ENCODE data around the gene KDM4C.
"Not testable (repeated sequence)": the region's sequence is repeated elsewhere in the genome, so short reads cannot be mapped to it uniquely, and the experiment has no call there.

The KDM4C gene

DNA sequence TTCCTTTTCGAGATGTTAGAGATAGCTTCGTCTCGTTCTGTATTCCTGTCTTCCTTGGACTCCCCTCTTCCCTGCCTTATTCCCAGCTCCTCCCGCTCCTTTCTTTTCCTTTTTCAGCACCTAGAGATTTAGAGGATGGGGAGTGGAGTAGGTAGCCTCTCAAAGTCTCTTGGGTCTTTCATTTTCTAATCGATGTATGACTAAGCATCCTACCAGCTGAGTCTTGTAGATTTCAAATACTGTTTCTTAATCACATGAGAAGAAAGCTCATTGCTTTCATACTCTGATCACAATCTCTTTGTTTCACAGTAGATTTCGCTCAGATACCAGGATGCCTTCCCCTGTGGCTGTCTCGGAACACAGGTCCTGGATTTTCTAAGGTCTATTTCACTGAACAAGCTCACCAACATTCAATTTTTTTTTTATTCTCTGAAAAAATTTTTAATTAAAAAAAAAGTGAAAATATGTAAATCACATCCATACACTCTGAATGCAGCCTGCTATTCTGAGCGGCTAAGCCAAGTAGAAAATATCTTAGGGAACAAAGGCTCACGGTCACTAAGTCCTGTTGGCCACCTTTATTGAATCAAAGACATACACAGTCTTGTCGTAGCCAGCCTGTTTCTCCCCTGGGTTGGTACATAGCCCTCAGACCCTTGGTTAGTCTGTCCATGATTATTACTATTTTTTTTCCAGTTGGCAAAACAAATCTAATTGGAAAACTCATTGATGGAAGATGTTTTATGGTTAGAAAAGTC lies 413.8 kb downstream of the KDM4C start:
- DNase-seq (ENCODE audit: low read depth in 3 of 3) = no peak

DNA sequence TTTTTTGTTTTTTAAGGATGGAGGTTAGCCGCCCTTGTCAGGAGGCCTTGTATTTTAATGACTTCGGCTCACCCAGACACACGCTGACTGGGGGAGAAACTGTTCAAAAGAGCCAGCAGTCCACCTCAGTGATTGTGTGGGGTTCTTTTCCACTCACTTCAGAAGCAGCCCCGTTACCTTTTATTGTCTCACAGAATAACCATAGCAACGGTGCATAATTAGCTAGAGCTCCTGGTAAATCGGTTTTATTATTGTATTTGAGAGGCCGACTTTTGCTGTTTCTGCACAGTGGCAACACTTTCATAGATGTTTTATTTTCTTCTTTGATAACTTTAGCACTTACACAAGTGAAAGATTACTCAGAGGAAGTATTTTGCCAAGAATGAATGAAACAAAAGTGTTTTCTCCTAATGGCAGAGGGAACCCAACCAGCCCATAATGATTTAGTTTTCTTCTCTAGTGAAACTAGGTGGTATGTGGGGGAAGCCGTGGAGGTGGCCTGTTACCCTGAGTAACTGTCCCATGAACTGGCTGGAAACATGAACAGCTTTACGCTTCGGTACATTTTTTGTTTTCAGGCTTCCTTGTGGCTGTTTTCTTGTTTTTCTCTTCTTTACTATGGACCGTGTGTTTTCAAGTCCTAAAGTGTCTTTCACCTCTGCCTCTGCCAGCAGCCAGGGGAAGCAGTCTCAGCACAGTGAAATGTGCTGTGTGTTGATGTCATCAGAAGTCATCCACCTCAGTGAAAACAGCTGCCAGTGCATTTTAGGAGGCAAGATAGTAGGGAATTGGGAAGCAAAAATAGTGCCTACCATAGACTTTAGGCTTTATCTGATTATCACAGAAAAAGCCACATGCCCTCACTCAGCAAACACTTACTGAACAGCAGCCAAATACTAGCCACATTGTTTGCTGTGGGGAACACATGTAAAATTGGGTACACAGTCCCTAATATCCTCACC lies 414.7 kb downstream of the KDM4C start:
- DNase-seq (ENCODE audit: low read depth in 3 of 3) = no peak

- DNase-seq (ENCODE audit: low read depth in 3 of 3) = no peak
Measured at GRCh38 chr9:7173139-7173538, 415.4 kb downstream of the KDM4C start.

- no peak for DNase-seq (ENCODE audit: low read depth in 3 of 3)
Measured at GRCh38 chr9:7174301-7174700, 416.5 kb downstream of the KDM4C start.

DNA sequence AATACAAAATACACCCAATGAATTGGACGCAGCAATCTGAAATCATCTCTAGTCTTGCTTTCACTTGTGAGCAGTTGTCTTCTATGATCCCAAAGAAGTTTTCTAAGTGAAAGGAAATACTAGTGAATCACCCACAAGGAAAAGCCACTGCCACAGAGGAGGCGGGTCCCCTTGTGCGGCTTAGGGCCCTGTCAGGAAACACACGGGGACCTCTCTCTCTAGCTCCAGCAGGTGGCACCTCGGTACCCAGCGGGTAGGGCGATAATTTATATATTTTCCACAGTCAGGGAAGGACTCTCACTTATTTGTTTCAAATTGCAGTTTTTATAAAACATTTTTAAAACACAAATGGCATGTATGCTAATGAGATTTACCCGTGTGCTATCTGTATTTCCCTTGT lies 417.1 kb downstream of the KDM4C start:
- DNase-seq (ENCODE audit: low read depth in 3 of 3) = no peak

DNA sequence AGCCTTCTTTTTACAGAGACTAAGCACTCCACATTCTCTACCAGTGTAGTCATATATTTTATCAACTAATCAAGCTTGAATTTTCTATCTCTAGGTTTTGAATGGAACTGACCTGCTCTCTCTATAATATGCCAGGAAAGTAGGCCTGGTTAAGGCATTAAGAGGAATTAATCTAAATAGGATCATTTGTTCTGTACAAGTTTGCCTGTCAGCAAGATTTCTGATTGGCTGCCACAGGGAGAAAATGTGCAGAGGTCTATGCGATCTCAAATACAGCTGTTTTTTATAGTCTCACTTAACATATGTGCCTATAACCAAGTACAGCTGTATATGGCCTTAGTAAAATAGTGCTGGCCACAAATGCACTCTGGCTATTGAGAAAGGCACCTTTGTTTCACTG lies 418.8 kb downstream of the KDM4C start:
- DNase-seq (ENCODE audit: low read depth in 3 of 3) = no peak

DNA sequence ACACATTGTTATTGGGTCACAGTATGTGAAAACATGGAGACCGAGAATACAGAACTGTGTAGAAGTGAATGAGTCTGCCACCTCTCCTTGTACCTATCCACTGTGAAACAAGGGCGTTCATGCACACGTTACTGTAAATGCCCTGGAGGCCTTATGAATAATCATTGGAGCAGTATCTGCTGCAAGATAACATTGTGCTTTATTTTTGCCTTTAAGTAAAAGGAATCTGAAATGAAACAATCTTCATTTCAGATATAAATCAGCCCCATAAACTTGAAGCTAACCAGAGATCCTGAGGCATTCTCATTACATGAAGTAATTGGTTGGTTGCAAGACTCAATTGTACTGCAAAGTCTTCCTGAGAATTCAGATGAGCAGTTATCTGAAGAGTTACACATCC lies 419.6 kb downstream of the KDM4C start:
- no peak for DNase-seq (ENCODE audit: low read depth in 3 of 3)

DNA sequence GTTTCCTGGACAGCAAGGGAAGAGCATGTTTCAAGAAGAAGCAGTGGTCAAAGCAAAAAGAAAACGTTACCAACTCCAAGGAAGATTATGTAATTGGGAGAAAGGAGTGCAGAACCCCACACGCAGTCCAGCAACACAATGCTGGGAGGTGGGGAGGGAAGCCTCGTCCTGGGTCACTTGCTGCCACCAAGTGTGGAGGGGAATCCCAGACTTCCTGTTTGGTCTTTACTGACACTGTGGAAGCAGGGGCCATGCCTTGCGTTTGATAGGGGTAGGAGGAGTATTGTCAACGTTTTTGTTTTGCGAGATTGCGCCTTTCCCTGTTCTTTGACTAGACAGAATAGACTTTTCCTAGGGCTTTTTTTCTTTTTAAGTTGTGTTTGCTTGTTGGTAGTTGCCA lies 421.0 kb downstream of the KDM4C start:
- DNase-seq (ENCODE audit: low read depth in 3 of 3) = no peak

GRCh38 chr9:7180247-7180646 lies 422.5 kb downstream of the KDM4C start:
- no peak for DNase-seq (ENCODE audit: low read depth in 3 of 3)

DNA sequence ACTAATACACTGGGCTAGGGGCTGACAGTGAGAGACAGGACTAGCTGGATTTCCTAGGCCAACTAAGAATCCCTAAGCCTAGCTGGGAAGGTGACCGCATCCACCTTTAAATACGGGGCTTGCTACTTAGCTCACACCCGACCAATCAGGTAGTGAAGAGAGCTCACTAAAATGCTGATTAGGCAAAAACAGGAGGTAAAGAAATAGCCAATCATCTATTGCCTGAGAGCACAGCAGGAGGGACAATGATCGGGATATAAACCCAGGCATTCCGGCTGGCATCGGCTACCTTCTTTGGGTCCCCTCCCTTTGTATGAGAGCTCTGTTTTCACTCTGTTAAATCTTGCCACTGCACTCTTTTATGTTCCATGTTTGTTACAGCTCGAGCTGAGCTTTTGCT lies 425.4 kb downstream of the KDM4C start:
- not testable (repeated sequence) for DNase-seq (ENCODE audit: low read depth in 3 of 3)

GRCh38 chr9:7185612-7186011 lies 427.8 kb downstream of the KDM4C start:
- no peak for DNase-seq (ENCODE audit: low read depth in 3 of 3)

GRCh38 chr9:7186175-7186574 lies 428.4 kb downstream of the KDM4C start:
- DNase-seq (ENCODE audit: low read depth in 3 of 3) = no peak

DNA sequence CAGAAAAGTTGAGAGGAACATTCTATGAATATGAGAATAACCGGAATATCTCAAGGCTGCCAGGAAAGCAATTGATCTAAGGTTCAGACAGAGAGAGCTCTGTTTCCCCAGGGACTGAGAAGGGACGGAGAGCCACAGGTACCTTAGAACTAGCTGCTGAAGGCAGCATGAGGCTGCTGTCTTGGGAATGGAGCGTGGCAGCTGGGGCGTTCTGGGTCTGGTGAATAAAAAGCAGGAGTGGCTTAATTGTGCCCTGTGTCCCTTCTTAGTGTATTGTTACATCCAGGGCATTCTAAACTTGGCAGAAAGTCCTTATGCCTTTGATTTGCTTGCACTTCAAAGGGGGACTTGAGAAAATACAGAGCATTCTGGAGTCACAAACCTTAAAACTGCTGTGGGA lies 434.5 kb downstream of the KDM4C start:
- no peak for DNase-seq (ENCODE audit: low read depth in 3 of 3)

- no peak for DNase-seq (ENCODE audit: low read depth in 3 of 3)
Measured at GRCh38 chr9:7195526-7195925, 437.8 kb downstream of the KDM4C start.

GRCh38 chr9:7196467-7196866 lies 438.7 kb downstream of the KDM4C start:
- no peak for DNase-seq (ENCODE audit: low read depth in 3 of 3)

- no peak for DNase-seq (ENCODE audit: low read depth in 3 of 3)
Measured at GRCh38 chr9:7201196-7201595, 443.4 kb downstream of the KDM4C start.

DNA sequence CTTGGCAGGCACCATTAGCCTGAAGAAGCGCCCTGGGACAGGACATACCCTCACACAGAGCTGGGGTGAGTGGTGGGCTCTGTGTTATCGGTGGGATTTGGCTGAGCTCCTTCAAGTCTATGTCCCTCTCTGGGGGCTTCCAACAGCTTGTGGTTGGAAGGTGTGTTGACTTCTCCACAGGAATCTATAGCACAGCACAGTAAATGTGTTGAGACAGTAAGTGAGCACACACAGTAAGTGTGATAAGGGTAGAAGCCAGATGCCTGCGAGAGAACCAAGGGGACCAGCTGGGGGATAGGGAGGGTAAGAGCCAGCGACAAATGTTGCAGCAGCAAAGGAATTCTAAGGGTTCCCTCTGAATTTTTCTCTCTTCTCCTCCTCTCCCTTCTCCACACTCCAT lies 448.0 kb downstream of the KDM4C start:
- DNase-seq (ENCODE audit: low read depth in 3 of 3) = no peak

DNA sequence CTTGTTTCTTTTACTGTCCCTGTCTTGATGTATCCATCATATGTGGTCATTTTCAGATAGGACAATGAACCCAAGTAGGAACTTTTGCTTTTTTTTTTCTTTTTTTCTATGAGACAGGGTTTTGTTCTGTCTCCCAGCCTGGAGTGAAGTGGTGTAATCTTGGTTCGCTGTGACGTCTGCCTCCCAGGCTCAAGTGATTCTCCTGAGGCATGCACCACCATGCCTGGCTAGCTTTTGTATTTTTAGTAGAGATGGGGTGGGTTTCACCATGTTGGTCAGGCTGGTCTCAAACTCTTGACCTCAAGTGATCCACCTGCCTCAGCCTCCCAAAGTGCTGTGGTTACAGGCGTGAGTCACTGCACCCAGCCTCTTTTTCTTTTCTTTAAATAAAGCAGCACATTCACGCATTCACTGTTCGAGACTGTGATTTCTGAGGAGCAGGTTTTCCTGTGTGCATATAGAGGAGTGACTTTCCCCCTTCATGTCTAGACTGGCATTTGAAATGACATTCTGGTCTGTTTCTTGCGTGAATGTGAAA lies 448.5 kb downstream of the KDM4C start:
- no peak for DNase-seq (ENCODE audit: low read depth in 3 of 3)

DNA sequence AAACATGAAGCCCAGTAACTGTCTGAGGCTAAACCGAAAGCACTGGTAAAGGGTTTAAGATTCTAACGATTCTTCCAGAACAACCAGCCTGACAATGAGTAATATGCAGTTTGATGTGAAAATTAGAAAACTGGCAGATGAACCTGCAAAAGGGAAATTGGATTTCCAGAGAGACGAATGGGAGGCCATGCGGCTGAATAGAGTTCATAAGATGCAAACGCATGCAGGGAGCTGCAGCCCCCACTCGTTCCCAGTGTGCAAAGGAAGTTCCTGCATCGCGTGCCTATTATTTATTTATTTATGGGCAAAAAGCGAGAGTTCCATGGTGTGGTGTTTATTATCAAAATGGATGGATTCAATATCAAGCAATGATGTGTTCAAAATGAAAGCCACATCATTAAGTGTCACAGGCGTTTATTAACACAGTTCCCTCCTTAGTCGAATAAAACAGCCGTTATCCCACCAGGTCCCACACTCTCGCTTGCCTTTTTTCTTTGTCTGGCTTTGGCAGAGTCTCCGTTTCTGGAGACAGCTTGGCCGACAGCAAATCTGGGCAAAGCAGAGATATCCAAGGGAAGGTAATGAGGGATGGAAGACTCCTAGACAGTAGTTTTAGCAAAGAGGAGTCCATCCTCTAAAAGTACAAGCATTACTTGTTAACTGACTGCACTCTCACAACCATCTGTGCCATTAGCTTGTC lies 451.4 kb downstream of the KDM4C start:
- DNase-seq (ENCODE audit: low read depth in 3 of 3) = no peak

DNA sequence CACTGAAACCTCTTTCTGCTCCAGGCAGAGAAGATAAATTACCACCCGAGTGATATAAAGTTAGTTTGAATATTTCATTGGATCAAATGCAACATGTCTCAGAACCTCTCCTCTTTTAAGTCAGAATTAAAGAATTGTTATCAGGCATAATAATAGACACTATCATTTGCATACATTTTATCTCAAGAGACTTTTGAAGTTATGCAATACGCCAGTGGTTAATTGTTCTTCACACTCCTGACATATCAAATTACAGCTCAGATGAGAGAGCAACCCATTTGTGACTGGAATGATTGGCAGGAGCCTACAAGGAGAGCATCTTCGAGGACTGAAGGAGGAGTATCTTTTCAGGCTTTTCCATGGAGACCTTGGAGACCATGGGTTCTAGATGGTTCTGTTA lies 452.2 kb downstream of the KDM4C start:
- no peak for DNase-seq (ENCODE audit: low read depth in 3 of 3)

DNA sequence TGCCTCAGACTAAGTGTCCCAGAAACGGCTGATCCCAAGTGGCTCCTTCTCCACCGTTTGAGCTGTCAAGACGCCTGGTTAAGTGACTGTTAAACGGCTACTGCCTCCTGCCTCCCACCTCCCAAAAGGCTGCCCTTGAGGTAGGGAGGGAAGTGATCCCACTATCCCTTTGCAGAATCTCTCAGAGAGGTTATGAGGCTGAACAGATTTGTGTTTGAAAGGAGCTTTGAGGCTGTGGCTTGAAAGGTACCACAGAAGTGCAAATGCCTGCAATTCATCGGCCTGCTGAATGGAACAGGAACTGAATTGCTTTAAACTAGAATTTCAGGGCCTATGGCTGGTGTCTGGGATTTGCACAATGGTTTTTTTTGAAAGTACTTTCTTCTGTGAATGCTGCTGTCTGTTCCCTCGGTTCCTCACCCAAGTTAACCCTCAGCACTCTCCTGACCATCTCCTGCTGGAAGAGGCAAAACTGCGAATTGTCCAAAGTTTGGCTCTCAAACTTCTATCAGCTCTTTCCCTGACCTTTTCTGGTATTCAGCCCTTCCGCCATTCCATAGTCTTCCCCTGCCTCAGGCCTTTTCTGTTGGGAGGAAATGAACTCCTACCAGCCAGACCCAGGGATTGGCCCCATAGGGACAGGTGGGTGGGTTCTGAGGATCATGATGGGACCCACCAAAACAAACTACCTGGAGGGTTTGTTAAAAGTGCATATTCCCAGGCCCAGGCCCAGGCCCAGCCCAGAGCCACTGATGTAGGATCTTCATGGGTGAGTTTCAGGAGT lies 453.3 kb downstream of the KDM4C start:
- DNase-seq (ENCODE audit: low read depth in 3 of 3) = no peak
